Right ventricle myocardium superior (tissue), 1 donor: ENCODE measurements around the gene ADI1. TPM values are rescaled to one million over a fixed set of nuclear protein-coding genes. Genes with fewer than 3 reads are reported as not detected.
A peak's percentile ranks its signal among the peaks of the same experiment; 100 is the strongest.
"Not testable (repeated sequence)": the region's sequence is repeated elsewhere in the genome, so short reads cannot be mapped to it uniquely, and the experiment has no call there.

ENCODE experiments used
- ATAC-seq: fragments of 200-7000 bp; cut with Tn5 transposase; one replicate; pipeline ENCODE4 v1.9.1; 2020; ENCODE audit warnings: mild to moderate bottlenecking; ENCODE audit not compliant: poor library complexity
- DNase-seq: peaks from one replicate; pipeline ENCODE4 v3.0.0-alpha.2; 2020
- intact Hi-C: fragments of 100-400 bp; cut with DNase I; formaldehyde crosslinking; loops from one replicate; pipeline ENCODE4 v1.11.2; 2022
- total RNA-seq: library from RNA; stranded (reverse); fragmentation: NEBNext Ultra II Directional; extraction: Animal tissue kit (Norgen Biotek cat#: 25700); gene quantifications from one replicate; pipeline ENCODE4 v1.2.1, GENCODE V29; 2021
- donor health status: DM: no; HTN: yes; CAD: no; lungs with severe emphysema.

ADI1 gene
- total RNA-seq, 1 donor from 2014 or later, result 141 TPM

DNA sequence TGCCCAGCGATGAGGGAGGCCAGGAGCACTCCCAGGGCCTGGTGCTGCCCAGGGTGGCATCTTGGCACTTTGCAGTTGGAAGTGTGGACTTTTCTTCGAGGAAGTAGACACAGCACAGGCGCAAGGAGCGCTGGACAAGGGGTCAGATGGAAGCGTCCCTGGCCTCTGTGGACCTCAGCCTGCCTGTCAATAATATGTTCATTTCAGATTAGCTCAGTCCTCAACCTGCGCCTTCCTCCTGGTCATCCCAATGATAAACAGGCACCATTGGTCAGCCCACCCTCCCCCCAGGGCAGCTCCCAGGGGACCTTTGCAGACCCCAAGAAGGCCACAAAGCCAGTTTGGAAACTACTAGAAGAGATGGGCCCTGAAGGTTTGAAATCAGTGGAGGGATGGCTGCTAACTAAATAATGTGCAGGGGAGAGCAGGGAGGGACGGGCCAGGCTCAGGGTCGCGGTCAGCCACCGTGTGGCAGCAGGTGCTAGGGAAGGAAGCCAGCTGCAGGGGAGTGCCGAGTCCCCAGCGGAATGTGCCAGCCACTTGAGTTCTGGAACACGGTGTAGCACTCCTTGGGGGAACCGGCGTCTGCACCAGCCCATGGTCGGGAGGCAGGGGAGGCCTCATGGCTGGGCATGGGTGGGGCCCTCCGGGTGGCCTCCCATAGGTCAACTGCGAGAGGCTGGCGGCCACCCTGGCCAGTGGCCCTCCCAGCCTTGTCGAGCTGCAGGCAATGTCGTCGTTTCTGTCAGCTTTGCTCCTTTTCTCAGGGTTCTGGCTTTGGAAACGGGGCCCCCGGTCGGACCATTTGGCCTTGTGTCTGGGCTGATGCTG is 59.9 kb downstream of the ADI1 start:
- ATAC-seq (peak; percentile 87), DNase-seq (peak; percentile 83)
- intact Hi-C loops, result loop anchor here (5.0 kb wide), 1 partner anchor 37 kb away; no protein-coding TSS in a partner anchor

DNA sequence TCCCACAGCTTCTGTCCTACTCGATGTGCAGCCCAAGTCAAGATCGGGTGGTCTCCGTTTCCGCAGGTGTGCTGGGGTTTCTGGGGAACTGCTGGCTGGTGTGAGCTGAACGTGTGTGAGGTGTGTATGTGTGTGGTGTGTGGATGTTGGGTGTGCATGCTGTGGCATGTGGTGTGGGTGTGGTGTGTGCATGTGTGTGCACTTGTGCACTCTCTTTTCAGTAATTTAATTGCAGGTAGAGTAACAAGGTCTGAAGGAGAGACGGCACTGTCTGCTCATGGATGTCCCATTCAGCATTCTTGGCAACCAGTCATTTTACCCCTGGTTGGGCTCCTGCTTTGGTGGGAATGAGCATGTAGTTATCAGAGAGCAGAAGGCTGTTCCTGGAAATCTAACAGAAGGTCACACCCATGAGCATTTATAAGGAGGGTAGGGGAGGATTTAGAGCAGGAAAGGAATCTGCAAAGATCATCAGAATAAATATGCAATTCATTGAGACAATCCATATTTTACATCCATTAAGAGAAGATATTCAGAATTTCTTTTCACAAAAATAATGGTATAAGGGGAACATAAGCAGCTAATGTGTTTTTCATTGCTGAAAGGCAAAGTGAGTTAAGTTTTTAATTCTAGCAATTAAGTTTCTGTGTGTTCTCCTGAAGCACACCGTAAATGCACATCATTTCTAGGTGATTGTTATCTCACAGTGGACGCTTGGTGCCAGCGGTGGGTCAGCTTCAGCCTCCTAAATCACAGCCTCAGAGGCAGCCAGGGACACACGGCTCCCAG is 60.7 kb downstream of the ADI1 start:
- intact Hi-C loops, result no loop called here
- DNase-seq, result no peak
- ATAC-seq, result no peak

DNA sequence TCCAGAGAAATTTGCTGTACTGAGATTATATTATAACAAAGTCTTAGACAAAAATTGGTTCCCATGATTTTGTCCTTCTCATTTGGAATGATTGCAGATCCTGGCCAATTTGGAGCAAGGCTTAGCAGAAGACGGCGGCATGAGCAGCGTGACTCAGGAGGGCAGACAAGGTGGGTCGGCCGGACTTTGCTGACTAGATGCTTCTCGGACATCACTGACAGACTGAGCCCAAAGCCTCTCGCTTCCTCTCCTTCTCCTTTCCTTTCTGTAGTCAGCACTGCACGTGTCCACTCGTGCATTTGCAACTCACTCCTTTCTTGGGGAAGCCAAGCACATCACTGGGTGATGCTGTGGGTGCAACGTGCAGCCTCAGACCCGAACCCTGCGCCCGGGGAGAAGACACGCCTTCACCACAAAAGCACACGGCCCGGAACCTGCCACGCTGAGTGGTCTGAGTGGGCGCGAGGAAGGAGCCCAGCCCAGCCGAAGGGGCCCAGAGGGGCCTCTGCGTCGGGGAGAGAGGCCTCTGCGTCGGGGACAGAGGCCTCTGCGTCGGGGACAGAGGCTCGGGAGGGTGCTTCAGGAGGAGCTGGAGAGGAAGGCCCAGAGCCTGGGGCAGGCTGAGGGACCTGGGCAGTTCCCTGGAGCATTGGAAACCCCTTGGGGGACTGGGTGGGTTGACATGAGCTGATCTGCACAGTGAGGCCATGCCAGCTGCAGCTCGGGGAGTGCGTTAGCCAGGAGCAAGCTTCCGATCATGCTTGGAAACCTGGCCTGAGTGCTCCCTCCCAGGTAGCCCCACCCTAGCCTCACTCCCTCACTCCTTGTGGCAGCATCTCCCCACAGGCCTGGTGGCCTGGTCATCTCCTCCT is 61.6 kb downstream of the ADI1 start:
- DNase-seq (no peak), ATAC-seq (no peak)
- intact Hi-C loops, result no loop called here

DNA sequence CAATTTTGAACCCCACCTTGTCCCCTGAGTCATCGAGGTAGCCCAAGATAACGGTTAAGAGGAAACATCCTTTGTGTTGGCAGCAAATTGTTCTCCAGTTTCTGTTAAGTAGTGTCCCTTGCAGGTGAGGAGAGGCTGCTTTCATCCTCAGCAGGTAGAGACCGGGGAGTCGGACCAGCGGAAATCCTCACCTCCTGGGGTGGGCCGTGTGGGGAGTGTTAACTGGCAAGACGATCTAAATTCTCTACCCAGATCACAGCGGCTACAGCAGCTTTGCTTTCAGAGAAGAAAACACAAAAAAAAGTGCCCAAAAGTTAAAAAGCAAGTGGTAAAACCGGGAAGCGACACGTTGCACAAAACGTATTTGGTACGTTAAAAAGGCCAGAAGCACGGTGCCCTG is 63.2 kb downstream of the ADI1 start:
- intact Hi-C loops, result no loop called here
- no peak for ATAC-seq
- DNase-seq, result no peak

DNA sequence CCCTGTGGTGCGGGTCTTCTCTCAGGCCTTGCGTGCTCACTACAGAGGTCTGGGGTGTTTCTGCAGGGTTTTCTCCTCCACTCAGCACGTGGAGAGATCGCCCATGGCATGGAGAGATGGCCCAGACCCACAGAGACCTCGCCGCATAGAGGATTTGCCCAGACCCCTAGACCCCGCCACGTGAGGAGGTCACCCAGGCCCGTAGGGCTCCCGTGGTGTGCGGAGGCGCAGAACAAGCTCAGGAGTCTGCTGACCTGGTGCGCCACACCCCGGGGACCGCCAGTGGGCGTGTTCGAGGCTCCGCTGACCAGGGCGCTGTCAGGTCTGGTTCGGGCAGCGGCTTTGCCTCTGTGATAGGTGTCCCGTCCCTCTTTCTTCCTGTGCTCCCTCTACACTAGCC is 64.5 kb downstream of the ADI1 start:
- DNase-seq (no peak), ATAC-seq (no peak)
- intact Hi-C loops, result no loop called here

DNA sequence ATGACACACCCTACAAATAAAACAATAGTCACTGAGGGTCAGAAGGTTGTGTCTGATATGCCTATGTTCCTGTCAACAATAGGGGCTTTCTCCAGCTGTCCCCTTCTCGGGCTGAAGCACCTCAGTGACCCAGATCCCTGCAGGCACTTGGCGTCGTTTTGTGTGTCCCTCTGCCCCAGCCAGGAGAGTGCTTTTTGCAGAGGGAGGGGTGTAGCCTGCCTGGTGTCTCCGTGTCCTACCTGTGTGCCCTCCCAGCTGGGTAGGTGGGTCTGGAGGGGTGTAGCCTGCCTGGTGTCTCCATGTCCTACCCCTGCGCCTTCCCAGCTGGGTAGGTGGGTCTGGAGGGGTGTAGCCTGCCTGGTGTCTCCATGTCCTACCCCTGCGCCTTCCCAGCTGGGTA is 65.3 kb downstream of the ADI1 start:
- intact Hi-C loops, ATAC-seq, DNase-seq: not testable (repeated sequence)

DNA sequence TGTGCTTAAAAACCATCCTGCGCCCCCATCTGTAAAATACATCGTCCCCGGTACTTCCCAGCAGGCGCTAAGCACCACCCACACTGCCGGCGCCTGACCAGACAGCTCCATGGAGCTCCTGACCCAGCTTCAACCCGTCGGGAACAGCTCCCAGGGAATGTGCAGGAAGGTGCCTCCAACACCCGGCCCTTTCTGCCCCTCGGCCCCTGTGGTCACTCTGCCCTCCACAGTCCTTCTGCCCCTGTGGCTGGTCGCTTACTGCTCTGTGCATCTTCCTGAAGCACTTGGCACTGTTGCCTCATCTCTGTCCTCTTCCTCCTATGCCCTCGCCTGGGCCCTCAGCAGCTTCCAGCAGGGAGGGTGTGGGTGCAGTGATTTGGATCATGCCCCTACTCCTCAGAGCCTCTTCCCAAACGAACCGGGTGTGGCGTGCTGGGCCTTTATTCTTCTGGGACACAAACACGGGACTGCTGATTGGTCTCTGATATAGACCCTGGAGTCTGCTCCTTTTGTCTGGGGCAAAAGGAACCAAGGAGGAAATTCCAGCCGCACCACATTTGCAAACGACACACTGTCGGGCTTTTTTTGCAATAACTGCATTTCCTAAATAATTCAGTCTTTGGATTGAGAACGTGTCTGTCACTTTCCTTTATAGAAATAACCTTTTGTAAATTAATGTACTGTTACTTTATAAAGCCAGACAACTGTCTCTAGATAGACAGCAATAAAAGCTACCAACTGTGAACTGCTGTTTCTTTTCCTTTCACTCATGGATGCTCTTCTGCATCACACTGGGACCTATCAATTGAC is 65.9 kb downstream of the ADI1 start:
- ATAC-seq, result no peak
- DNase-seq, result no peak
- intact Hi-C loops, result no loop called here

DNA sequence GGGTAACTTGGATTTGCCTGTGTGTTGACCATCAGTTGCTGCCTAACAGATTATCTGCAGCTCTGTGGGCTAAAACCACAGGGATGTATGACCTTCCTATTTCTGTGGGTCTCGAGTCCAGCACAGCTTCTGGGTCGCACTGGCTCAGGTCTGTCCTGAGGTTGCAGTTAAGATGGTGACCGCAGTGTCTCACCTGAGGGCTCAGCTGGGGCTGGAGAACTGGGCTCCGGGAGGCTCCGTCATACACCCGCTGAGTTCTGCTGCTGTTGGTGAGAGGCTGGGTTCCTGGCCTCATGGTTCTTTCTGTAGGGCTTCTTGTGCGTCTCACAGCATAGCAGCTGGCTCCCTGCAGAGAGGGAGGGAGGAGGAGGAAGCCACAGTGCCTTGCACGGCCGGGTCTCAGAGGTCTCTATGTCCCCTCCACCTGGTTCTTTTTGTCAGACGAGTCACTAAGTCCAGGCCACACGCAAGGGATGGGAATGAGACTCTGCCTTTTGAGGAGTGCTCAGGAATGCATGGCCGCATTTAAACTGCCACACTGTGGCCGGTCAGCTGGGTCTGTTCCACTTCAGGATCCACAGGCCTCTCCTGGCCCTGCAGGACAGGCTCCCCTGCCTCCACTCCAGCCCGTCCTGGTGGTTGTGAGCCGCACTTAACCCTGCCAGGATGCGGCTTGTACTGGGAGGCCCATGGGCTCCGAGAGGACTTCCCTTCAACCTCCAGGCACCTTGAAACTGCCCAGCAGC is 67.2 kb downstream of the ADI1 start:
- ATAC-seq, result no peak
- intact Hi-C loops, result no loop called here
- no peak for DNase-seq

DNA sequence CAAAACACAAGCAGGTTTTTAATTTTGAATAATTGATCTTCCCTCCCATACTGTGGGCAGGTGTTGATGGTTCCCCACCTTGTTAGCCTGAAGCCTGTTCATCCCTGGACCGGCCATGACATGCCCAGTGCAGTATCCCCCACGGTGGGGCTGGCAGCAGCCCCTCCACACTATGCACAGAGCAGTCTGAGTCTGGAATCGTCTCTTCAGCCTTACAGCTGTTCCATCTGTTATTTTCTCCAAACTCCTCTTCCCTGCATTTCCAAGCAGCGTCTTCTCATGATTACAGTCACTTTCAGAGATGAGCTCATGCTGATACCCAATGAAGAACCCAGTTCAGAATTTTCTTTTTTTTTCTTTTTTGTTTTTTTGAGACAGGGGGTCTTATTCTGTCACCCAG is 68.2 kb downstream of the ADI1 start:
- no peak for ATAC-seq
- DNase-seq, result no peak
- intact Hi-C loops, result no loop called here

DNA sequence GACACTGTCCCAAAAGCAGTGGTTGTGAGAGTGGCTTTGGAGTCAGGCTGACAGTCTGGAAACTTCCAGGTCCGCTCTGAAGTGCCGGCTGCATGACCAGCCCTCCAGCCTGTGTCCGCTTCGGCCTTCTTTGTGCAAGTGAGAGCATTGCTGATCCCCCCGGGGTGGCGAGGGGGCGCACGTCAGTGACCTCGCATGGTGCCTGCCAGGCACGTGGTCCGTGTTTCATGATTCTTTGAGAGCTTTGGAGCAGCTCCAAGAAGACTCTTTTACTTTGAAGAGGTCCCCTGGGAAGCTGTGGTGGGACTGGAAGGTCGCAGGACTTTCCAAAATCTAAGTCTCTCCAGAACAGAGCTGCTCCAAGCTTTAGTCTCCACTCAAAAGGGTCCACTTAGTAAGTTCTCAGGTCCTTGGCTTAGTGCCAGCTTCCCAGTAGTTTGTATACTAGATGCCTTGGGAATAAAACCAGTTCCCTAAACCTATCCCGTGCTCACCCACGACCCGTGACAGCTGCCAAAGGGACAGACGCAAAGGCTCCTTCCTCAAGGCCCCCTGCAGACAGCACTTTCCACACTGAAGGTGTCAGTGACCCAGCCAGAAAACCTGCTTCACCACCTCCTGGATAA is 68.8 kb downstream of the ADI1 start:
- intact Hi-C loops, result no loop called here
- DNase-seq (no peak), ATAC-seq (peak; percentile 13)

DNA sequence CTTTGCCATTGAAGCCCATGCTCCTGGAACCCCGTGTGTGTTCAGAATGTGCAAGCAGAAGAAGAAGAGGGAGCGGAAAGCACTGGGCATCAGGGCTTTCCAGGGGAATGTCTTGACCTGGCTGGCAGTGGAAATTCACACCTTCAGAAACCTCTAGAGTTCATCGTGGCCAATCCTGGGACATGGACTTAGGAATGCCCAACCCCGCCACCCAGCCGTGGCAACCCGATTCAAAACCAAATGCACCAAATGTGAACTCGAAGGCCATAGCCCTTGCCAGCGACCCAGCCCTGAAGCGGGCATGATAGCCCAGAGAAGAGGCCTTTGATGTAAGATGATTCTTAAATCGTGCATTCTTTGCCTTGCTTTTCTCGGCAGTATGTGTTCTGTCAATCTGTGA is 69.4 kb downstream of the ADI1 start:
- intact Hi-C loops, result no loop called here
- ATAC-seq (no peak), DNase-seq (no peak)

DNA sequence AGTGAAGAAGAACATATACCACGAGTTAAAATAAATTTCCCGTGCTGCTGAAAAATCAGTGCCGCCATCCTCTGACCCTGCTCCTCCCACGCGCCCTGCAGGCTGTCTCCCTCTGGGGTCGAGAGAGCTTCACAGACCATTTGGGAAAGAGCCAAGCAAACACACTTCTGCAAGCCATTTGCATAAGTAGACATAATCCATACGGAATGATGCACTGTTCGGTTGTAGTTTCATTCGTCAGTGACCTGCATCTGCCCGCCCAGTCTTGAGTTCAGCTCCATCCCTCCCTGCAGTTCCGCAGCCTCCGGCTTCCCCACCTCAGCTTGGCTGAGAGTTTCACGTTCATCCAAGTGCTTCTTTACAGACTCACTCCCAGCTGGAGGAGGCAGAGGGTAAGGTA is 70.2 kb downstream of the ADI1 start:
- ATAC-seq (no peak), DNase-seq (no peak)
- intact Hi-C loops, result no loop called here

DNA sequence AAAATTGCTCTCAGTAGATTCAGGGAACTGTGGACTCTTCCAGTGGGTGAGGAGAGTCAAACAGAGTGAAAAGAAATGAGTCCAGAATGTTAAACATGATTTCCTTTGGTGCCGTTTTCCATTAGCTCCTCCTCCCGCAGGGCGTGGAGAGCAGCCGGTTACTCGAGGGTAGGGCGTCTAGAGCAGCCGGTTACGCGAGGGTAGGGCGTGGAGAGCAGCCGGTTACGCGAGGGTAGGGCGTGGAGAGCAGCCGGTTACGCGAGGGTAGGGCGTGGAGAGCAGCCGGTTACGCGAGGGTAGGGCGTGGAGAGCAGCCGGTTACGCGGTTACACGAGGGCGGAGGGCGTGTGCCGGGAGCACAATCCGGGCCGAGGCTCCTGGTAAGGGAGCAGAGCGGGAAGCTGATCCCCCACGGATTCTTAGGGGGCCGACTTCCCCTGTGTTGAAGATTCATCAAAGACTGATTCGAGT is 70.9 kb downstream of the ADI1 start:
- intact Hi-C loops, DNase-seq: not testable (repeated sequence)
- peak; percentile 51 for ATAC-seq

DNA sequence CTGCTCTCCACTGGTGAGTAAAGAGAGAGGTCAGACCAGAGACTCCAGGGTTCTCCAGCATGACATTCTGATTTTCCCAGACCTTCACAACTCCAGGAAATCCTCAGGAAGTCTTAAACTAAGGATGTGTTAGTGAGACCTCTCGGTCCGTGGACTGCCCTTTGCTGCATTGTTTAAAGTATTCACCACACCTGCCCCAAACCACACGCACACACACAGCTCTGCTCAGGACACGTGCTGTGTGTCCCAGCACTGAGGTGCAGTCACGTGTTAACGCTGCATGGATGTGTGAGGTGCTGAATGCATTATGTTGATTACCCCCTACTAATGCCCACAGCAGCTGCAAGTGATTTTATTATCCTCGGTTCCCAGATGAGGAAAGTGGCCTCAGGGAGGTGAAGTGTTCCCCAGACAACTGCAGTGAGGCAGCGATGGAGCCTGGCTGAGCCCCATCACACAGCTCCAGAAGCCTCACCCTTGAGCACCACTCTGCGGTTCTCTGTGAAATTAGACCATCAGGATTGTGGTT is 71.5 kb downstream of the ADI1 start:
- ATAC-seq, result no peak
- intact Hi-C loops, result no loop called here
- no peak for DNase-seq
